Body of pancreas (tissue), 4 donors: ENCODE data around the gene FAM107A. TPM values are rescaled to one million over a fixed set of nuclear protein-coding genes. Genes with fewer than 3 reads are reported as not detected.

ENCODE experiments used
- ATAC-seq: fragments of 150-250 bp; one replicate; pipeline ENCODE4 v1.9.1; 2016
- DNase-seq, 4 donors: peaks; one replicate each; pipeline ENCODE4 v3.0.0-alpha.2; 2019
- H3K27ac ChIP-seq, 4 donors: fragments of 200-600 bp; sonication (generic); 1 replicate in 3 of 4; 2 replicates in 1 of 4; pipeline versions ENCODE4 v1.5.1 to v1.6.1; 2016 to 2019; ENCODE audit warnings: mild to moderate bottlenecking in 1 of 4, mixed read lengths in 1 of 4, moderate library complexity in 1 of 4
- H3K27me3 ChIP-seq, 2 donors: fragments of 200-600 bp; sonication (generic); one replicate each; pipeline ENCODE4 v1.6.0; 2016; ENCODE audit warnings: mild to moderate bottlenecking in 1 of 2
- H3K36me3 ChIP-seq, 2 donors: fragments of 200-600 bp; sonication (generic); replicated peaks in 1 of 2; 2 replicates each; pipeline ENCODE4 v1.5.1; 2016; ENCODE audit warnings: low read depth in 2 of 2; ENCODE audit not compliant: insufficient read depth in 1 of 2
- H3K4me1 ChIP-seq: fragments of 200-600 bp; sonication (generic); one replicate; pipeline ENCODE4 v1.6.0; 2016
- H3K4me3 ChIP-seq, 2 donors: fragments of 200-600 bp; sonication (generic); 1 replicate in 1 of 2; 2 replicates in 1 of 2; pipeline ENCODE4 v1.5.1; 2016 to 2019
- H3K9me3 ChIP-seq, 3 donors: fragments of 200-600 bp; sonication (generic); 1 replicate in 2 of 3; 2 replicates in 1 of 3; pipeline ENCODE4 v1.5.1; 2016
- CTCF ChIP-seq, 7 experiments: fragments of 450-650 bp in 4 of 7; fragments of 200-600 bp in 3 of 7; sonication (generic) in 3 of 7; IDR thresholded peaks; one replicate each; pipeline ENCODE4 v1.5.1; 2016 to 2019; ENCODE audit warnings: antibody characterized with exemption in 7 of 7
- POLR2A ChIP-seq, 3 donors: fragments of 450-650 bp; IDR thresholded peaks; one replicate each; pipeline ENCODE4 v1.6.1; 2016; ENCODE audit warnings: antibody characterized with exemption in 3 of 3, mild to moderate bottlenecking in 2 of 3
- WGBS, 2 donors: methylation state at CpG; one replicate each; pipeline ENCODE4 v1.1.5; 2017; 5-methylcytosine and 5-hydroxymethylcytosine counted together
- intact Hi-C: fragments of 100-400 bp; cut with DNase I; formaldehyde crosslinking; loops from one replicate; pipeline ENCODE4 v1.15.1; 2023
- total RNA-seq, 2 donors: library from RNA; depleted of rRNA; stranded (reverse); fragments of >200 nt; gene quantifications; one replicate each; pipeline ENCODE4 v1.1.0, GENCODE V29; 2016

FAM107A gene
- total RNA-seq, 2 donors from 2014 or later, result 14.5 to 26.4 TPM

GRCh38 chr3:58597770-58598310, 20.6 kb upstream of the FAM107A start:
- WGBS, 2 donors, result 73 to 85% methylated on average over 6 of the region's 6 CpGs
- ATAC-seq (no peak), DNase-seq (no peak)

GRCh38 chr3:58596834-58597518, 19.8 kb upstream of the FAM107A start:
- H3K36me3 ChIP-seq, result no peaks in the 10 kb centered on the region
- no peak overlapping the region for H3K4me3 ChIP-seq
- 34 to 40% methylated on average over 4 of the region's 4 CpGs for WGBS, 2 donors
- no peaks in the 10 kb centered on the region for H3K9me3 ChIP-seq
- TF ChIP-seq POLR2A (IDR thresholded peaks at IDR 0.05), result no peak
- no peak for TF ChIP-seq CTCF (IDR thresholded peaks at IDR 0.05)
- peak overlapping the region in 1 of 4 donors; percentile 20 for H3K27ac ChIP-seq
- H3K4me1 ChIP-seq, result peaks cover 5% of the 10 kb centered on the region
- intact Hi-C loops, result no loop called here
- no peak for DNase-seq
- H3K27me3 ChIP-seq, result no peaks in the 10 kb centered on the region
- ATAC-seq, result peak; percentile 33

More at GRCh38 chr3:58597770-58598310, 20.6 kb upstream of the FAM107A start:
- Histone ChIP-seq H3K27me3 (no peaks in the 10 kb centered on the region), H3K4me1 (peaks cover 5% of the 10 kb centered on the region), H3K36me3 (no peaks in the 10 kb centered on the region), H3K4me3 (no peak overlapping the region), H3K27ac (no peak overlapping the region), H3K9me3 (no peaks in the 10 kb centered on the region)
- intact Hi-C loops, result no loop called here
- TF ChIP-seq CTCF (IDR thresholded peaks at IDR 0.05) (no peak), POLR2A (IDR thresholded peaks at IDR 0.05) (no peak)

DNA sequence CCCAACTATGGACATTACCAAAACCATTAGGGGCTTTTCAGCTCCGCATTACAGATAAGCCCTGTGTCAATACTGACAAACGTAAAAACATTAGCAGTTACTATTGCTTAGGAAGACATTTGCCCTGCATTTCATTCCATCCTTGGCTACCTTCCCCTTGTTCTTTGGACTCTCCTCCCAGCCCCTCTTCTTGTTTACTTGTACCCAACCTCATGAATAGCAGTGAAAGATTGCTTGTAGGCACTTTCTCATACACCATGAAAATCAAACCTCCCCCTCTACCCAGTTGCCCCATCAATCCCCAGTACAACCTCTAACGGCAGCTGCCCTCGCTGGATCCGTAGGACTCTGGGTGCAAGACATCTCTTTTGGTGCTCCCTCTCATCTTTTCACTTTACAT, 16.9 kb upstream of the FAM107A start:
- 69 to 73% methylated on average over 5 of the region's 5 CpGs for WGBS, 2 donors
- ATAC-seq (no peak), DNase-seq (no peak)
- Histone ChIP-seq H3K9me3 (no peaks in the 10 kb centered on the region), H3K4me3 (no peak overlapping the region), H3K4me1 (peaks cover 5% of the 10 kb centered on the region), H3K27ac (no peak overlapping the region), H3K36me3 (no peaks in the 10 kb centered on the region), H3K27me3 (no peaks in the 10 kb centered on the region)
- intact Hi-C loops, result no loop called here
- TF ChIP-seq POLR2A (IDR thresholded peaks at IDR 0.05) (no peak), CTCF (IDR thresholded peaks at IDR 0.05) (no peak)

- H3K27me3 ChIP-seq, result peaks cover 0 to 4% of the 10 kb centered on the region in 2 donors
- 65 to 77% methylated on average over 6 of the region's 6 CpGs for WGBS, 2 donors
- no peak for DNase-seq
- intact Hi-C loops, result no loop called here
- no peak overlapping the region for H3K4me3 ChIP-seq
- peaks cover 2% of the 10 kb centered on the region for H3K4me1 ChIP-seq
- no peaks in the 10 kb centered on the region for H3K36me3 ChIP-seq
- no peak overlapping the region for H3K27ac ChIP-seq
- no peaks in the 10 kb centered on the region for H3K9me3 ChIP-seq
- no peak for TF ChIP-seq CTCF (IDR thresholded peaks at IDR 0.05)
- TF ChIP-seq POLR2A (IDR thresholded peaks at IDR 0.05), result no peak
- ATAC-seq, result no peak
Measured at GRCh38 chr3:58591517-58592510, 14.6 kb upstream of the FAM107A start.
